Upper lobe of right lung (tissue), 1 donor: ENCODE measurements around the gene TRPM2. TPM values are rescaled to one million over a fixed set of nuclear protein-coding genes. Genes with fewer than 3 reads are reported as not detected.

Experiments used
- ATAC-seq: fragments of 200-7000 bp; cut with Tn5 transposase; one replicate; pipeline ENCODE4 v1.9.1; 2020; ENCODE audit warnings: mild to moderate bottlenecking, moderate library complexity
- DNase-seq: peaks from one replicate; pipeline ENCODE4 v3.0.0-alpha.2; 2020
- H3K27ac ChIP-seq: fragments of 200-600 bp; one replicate; pipeline ENCODE4 v1.8.0; 2022
- H3K27me3 ChIP-seq: fragments of 200-600 bp; one replicate; pipeline ENCODE4 v1.8.0; 2022; ENCODE audit warnings: mild to moderate bottlenecking
- H3K36me3 ChIP-seq: fragments of 200-600 bp; one replicate; pipeline ENCODE4 v1.8.0; 2022
- H3K4me1 ChIP-seq: fragments of 200-600 bp; one replicate; pipeline ENCODE4 v1.8.0; 2022
- H3K4me3 ChIP-seq: fragments of 200-600 bp; one replicate; pipeline ENCODE4 v1.8.0; 2022; ENCODE audit warnings: mild to moderate bottlenecking
- H3K9me3 ChIP-seq: fragments of 200-600 bp; one replicate; pipeline ENCODE4 v1.8.0; 2022
- intact Hi-C: fragments of 100-400 bp; cut with DNase I; formaldehyde crosslinking; loops from one replicate; pipeline ENCODE4 v1.11.0; 2022
- total RNA-seq: library from RNA; stranded (reverse); fragmentation: NEBNext Ultra II Directional; extraction: Animal tissue kit (Norgen Biotek cat#: 25700); gene quantifications from one replicate; pipeline ENCODE4 v1.2.1, GENCODE V29; 2021
- TF ChIP-seq, protein P1 (sequence below): fragments of 200-600 bp; IDR thresholded peaks from one replicate; pipeline ENCODE4 v1.8.0; 2022; ENCODE audit warnings: antibody characterized with exemption
- donor health status: DM: no; HTN: yes; CAD: no; lungs with severe emphysema.

TRPM2 gene
- total RNA-seq, 1 donor from 2014 or later: 10.0 TPM

DNA sequence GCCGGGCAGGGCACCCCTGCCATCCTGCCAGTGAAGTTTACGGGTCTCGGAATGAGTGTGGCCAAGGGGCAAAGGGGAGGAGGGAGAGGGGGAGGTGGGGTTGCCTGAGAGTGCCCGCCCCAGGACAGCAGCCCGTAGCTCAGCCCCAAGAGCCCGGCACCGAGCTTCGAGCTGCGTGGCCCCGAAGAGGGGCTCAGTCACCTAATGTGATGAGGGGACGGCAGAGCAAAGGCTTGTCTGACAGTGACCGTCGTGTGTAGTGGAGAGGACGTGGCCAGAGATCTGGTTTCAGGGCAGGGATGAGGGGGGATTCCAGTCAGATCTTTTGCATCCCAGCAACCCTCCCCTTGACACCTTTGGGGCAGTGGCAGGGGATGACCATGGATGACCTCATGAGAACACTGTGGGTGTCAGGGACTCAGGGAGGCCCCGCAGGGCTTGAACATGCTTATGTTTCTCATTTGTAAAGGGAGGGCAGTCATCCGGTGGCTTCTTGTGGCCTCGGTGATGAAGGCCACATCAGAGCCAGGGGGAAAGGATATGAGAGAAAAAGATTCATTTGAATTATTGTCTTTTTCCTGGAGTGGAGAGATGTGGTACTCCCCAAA is 1.1 kb upstream of the TRPM2 start:
- Histone ChIP-seq H3K36me3 (no peaks in the 10 kb centered on the region), H3K4me1 (peaks cover 17% of the 10 kb centered on the region), H3K9me3 (no peaks in the 10 kb centered on the region), H3K4me3 (no peak overlapping the region), H3K27ac (peak overlapping the region; percentile 79), H3K27me3 (peaks cover 28% of the 10 kb centered on the region)
- TF ChIP-seq, protein P1, sequence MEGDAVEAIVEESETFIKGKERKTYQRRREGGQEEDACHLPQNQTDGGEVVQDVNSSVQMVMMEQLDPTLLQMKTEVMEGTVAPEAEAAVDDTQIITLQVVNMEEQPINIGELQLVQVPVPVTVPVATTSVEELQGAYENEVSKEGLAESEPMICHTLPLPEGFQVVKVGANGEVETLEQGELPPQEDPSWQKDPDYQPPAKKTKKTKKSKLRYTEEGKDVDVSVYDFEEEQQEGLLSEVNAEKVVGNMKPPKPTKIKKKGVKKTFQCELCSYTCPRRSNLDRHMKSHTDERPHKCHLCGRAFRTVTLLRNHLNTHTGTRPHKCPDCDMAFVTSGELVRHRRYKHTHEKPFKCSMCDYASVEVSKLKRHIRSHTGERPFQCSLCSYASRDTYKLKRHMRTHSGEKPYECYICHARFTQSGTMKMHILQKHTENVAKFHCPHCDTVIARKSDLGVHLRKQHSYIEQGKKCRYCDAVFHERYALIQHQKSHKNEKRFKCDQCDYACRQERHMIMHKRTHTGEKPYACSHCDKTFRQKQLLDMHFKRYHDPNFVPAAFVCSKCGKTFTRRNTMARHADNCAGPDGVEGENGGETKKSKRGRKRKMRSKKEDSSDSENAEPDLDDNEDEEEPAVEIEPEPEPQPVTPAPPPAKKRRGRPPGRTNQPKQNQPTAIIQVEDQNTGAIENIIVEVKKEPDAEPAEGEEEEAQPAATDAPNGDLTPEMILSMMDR: no peak
- intact Hi-C loops: no loop called here
- ATAC-seq (no peak), DNase-seq (no peak)

DNA sequence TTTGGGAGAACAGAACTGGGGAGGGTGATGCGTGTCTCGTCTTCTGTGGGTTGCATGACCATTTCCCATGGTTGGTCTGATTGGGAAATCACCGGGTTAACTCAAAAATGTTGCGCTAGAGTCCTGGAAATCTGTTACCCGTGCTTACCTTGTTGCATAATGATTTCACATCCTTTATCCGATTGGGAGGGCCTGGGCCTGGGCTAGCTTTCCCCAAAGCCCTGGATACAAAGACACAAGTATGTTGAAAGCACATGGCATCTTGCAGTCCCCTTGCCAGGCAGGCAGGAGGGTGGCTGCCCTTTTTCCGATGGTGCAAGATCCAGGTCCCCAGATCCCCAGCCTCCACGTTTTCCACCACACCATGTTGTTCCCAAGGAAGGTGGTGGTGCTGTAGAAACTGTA is 582 bp downstream of the TRPM2 start:
- peak overlapping the region; percentile 41 for H3K4me3 ChIP-seq
- peak overlapping the region; percentile 79 for H3K27ac ChIP-seq
- no peaks in the 10 kb centered on the region for H3K9me3 ChIP-seq
- H3K36me3 ChIP-seq: no peaks in the 10 kb centered on the region
- peaks cover 17% of the 10 kb centered on the region for H3K4me1 ChIP-seq
- DNase-seq (peak; percentile 75), ATAC-seq (peak; percentile 51)
- intact Hi-C loops: no loop called here
- H3K27me3 ChIP-seq: peaks cover 24% of the 10 kb centered on the region
- TF ChIP-seq, protein P1: no peak

DNA sequence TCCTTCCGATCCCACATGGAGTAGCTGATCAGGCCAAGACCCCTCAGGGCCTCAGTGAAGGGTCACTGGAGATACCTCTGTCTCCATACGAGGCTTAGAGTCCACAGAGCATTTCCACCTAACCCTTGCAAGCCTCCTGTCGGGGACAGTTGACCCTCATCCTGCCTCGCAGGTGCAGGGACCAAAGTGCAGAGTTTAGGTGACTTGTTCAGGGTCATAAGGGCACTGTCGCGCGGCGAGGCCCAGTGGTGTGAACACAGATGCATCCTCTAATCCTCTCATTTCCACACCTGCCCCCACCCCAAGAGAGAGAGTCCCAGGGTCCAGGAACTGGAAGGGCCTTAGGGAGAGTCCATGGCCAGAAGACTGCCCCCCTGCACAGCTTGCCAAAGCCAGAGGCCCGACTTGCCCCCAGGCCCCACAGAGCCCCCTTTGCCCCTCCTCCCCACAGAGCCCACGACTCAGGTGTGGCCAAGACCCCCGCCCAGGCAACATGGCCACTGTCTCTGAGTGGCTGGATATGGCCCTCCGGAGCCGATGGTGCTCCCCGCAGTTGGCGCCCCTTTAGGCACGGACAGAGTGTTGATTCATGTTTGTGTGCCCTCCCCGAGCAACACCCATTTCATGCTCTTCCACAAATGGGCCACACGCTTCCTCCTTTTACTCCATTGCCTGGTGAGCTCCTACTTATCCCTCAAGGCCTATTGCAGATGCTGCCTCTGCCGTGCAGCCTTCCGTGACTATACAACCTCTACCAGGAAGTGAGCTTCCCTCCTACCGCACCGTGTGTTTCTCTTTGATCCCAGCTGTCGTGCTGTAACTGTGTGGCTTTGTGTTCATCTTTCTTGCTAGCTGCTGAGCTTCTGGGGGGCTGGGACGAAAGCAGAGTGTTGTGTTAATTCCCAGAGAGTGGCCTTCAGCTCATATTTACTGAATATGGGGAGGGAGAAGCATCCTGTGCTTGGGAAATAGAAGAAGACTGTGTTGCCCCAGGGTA is 1.7 kb downstream of the TRPM2 start:
- no peak for DNase-seq
- intact Hi-C loops: no loop called here
- TF ChIP-seq, protein P1: no peak

DNA sequence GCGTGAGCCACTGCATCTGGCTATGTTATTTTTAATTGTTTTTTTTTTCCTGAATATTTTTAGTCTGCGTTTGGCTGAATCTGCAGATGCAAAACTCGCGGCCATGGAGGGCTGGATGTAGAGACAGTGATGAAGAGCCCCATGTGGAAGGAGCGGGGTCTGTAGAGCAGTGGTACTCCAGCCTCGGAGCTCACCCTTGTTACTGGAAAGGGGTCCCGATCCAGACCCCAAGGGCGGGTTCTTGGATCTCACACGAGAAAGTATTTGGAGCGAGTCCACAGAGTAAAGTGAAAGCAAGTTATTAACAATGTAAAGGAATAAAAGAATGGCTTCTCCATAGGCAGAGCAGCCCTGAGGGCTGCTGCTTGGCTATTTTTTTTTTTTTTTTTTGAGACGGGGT is 2.7 kb downstream of the TRPM2 start:
- intact Hi-C loops: no loop called here
- Histone ChIP-seq H3K9me3 (no peaks in the 10 kb centered on the region), H3K27me3 (peaks cover 8% of the 10 kb centered on the region), H3K36me3 (no peaks in the 10 kb centered on the region), H3K4me1 (peaks cover 17% of the 10 kb centered on the region), H3K27ac (no peak overlapping the region), H3K4me3 (no peak overlapping the region)
- TF ChIP-seq, protein P1: no peak
- ATAC-seq (no peak), DNase-seq (no peak)

More for the DNA sequence above, 1.7 kb downstream of the TRPM2 start:
- Histone ChIP-seq H3K27me3 (peaks cover 14% of the 10 kb centered on the region), H3K4me1 (peaks cover 17% of the 10 kb centered on the region), H3K4me3 (peak overlapping the region; percentile 41), H3K9me3 (no peaks in the 10 kb centered on the region), H3K36me3 (no peaks in the 10 kb centered on the region), H3K27ac (no peak overlapping the region)
- ATAC-seq: no peak

DNA sequence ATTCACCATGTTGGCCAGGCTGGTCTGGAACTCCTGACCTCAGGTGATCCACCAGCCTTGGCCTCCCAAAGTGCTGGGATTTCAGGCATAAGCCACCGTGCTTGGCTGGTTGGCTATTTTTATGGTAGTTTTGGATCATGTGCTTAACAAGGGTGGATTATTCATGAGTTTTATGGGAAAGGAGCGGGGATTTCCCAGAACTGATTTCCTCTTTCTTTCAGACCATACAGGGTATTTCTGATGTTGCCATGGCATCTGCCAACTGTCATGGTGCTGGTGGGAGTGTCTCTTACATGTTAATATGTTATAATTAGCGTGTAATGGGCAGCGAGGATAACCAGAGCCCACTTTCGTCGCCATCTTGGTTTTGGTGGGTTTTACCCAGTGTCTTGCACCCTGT is 3.2 kb downstream of the TRPM2 start:
- Histone ChIP-seq H3K27ac (no peak overlapping the region), H3K36me3 (no peaks in the 10 kb centered on the region), H3K9me3 (no peaks in the 10 kb centered on the region), H3K27me3 (peaks cover 4% of the 10 kb centered on the region), H3K4me3 (no peak overlapping the region), H3K4me1 (peaks cover 17% of the 10 kb centered on the region)
- TF ChIP-seq, protein P1: no peak
- no peak for DNase-seq
- ATAC-seq: no peak
- intact Hi-C loops: no loop called here
